Thyroid gland (tissue), 4 donors: Measurements from ENCODE around the gene SLC6A6. TPM values are rescaled to one million over a fixed set of nuclear protein-coding genes. Genes with fewer than 3 reads are reported as not detected.
A peak's percentile ranks its signal among the peaks of the same experiment; 100 is the strongest.

Experiments used
- DNase-seq, 2 donors: peaks; one replicate each; pipeline ENCODE4 v3.0.0-alpha.2; 2019
- H3K27ac ChIP-seq, 3 donors: fragments of 200-600 bp; sonication (generic); 1 replicate in 2 of 3; 2 replicates in 1 of 3; pipeline ENCODE4 v1.5.1; 2016 to 2019; ENCODE audit warnings: mild to moderate bottlenecking in 1 of 3, moderate library complexity in 1 of 3
- H3K27me3 ChIP-seq: fragments of 200-600 bp; sonication (generic); one replicate; pipeline ENCODE4 v1.5.1; 2019
- H3K36me3 ChIP-seq, 2 donors: fragments of 200-600 bp; sonication (generic); one replicate each; pipeline ENCODE4 v1.5.1; 2016 to 2019
- H3K4me1 ChIP-seq, 2 donors: fragments of 200-600 bp; sonication (generic); one replicate each; pipeline ENCODE4 v1.5.1; 2017 to 2019
- H3K4me3 ChIP-seq, 3 donors: fragments of 200-600 bp; sonication (generic); replicated peaks in 1 of 3; 1 replicate in 2 of 3; 2 replicates in 1 of 3; pipeline ENCODE4 v1.5.1; 2016; ENCODE audit warnings: mild to moderate bottlenecking in 1 of 3
- H3K9me3 ChIP-seq: fragments of 200-600 bp; sonication (generic); one replicate; pipeline ENCODE4 v1.5.1; 2017
- CTCF ChIP-seq, 6 experiments: fragments of 200-600 bp in 3 of 6; fragments of 450-650 bp in 3 of 6; sonication (generic) in 3 of 6; IDR thresholded peaks; one replicate each; pipeline ENCODE4 v1.5.1; 2016 to 2019; ENCODE audit warnings: antibody characterized with exemption in 6 of 6, mild to moderate bottlenecking in 2 of 6, inconsistent platforms in 1 of 6, moderate library complexity in 1 of 6
- POLR2A ChIP-seq, 2 donors: fragments of 450-650 bp; IDR thresholded peaks; one replicate each; pipeline ENCODE4 v1.6.1; 2017; ENCODE audit warnings: antibody characterized with exemption in 2 of 2, mild to moderate bottlenecking in 2 of 2, moderate library complexity in 1 of 2
- WGBS, 2 donors: methylation state at CpG; one replicate each; pipeline ENCODE4 v1.1.5; 2017; 5-methylcytosine and 5-hydroxymethylcytosine counted together
- intact Hi-C: fragments of 100-400 bp; cut with DNase I; formaldehyde crosslinking; loops from one replicate; pipeline ENCODE4 v1.15.1; 2023
- total RNA-seq, 4 donors: library from RNA; depleted of rRNA; stranded (reverse); fragments of >200 nt; gene quantifications; one replicate each; pipeline ENCODE4 v1.2.3, GENCODE V29; 2016

SLC6A6 gene
- total RNA-seq, 4 donors from 2014 or later, result 42.7 to 98.0 (median 72.5) TPM

GRCh38 chr3:14455571-14456317, 53.3 kb downstream of the SLC6A6 start:
- Histone ChIP-seq H3K4me1 (peaks cover 54 to 62% of the 10 kb centered on the region in 2 donors), H3K4me3 (no peak overlapping the region), H3K27ac (peak overlapping the region; percentile 4 to 46 (median 43)), H3K9me3 (no peaks in the 10 kb centered on the region), H3K36me3 (peaks cover 0 to 4% of the 10 kb centered on the region in 2 donors), H3K27me3 (no peaks in the 10 kb centered on the region)
- WGBS, 2 donors, result 54 to 56% methylated on average over 5 to 6 of the region's 6 CpGs
- peak; percentile 89 to 91 for DNase-seq
- TF ChIP-seq POLR2A (IDR thresholded peaks at IDR 0.05) (no peak), CTCF (IDR thresholded peaks at IDR 0.05) (no peak)
- intact Hi-C loops, result no loop called here

- intact Hi-C loops, result no loop called here
- peak; percentile 52 to 54 for DNase-seq
- Histone ChIP-seq H3K36me3 (peaks cover 0 to 4% of the 10 kb centered on the region in 2 donors), H3K9me3 (no peaks in the 10 kb centered on the region), H3K27ac (peak overlapping the region in 1 of 3 donors; percentile 43), H3K4me1 (peaks cover 60 to 68% of the 10 kb centered on the region in 2 donors), H3K4me3 (no peak overlapping the region), H3K27me3 (no peaks in the 10 kb centered on the region)
- TF ChIP-seq POLR2A (IDR thresholded peaks at IDR 0.05) (no peak), CTCF (IDR thresholded peaks at IDR 0.05) (no peak)
- WGBS, 2 donors, result 57 to 67% methylated on average over 5 to 8 of the region's 8 CpGs
Observed at GRCh38 chr3:14456794-14457193, 54.4 kb downstream of the SLC6A6 start.

- Histone ChIP-seq H3K27ac (no peak overlapping the region), H3K9me3 (no peaks in the 10 kb centered on the region), H3K36me3 (peaks cover 0 to 4% of the 10 kb centered on the region in 2 donors), H3K4me3 (no peak overlapping the region), H3K4me1 (peaks cover 53 to 66% of the 10 kb centered on the region in 2 donors), H3K27me3 (no peaks in the 10 kb centered on the region)
- no peak for DNase-seq
- no peak for TF ChIP-seq CTCF (IDR thresholded peaks at IDR 0.05)
- no peak for TF ChIP-seq POLR2A (IDR thresholded peaks at IDR 0.05)
- WGBS, 2 donors, result 95% methylated on average over 5 of the region's 5 CpGs
- intact Hi-C loops, result no loop called here
Observed at GRCh38 chr3:14457481-14457880, 55.1 kb downstream of the SLC6A6 start.

GRCh38 chr3:14457999-14458398, 55.6 kb downstream of the SLC6A6 start:
- Histone ChIP-seq H3K4me3 (no peak overlapping the region), H3K36me3 (peaks cover 0 to 4% of the 10 kb centered on the region in 2 donors), H3K27ac (no peak overlapping the region), H3K4me1 (peaks cover 51 to 64% of the 10 kb centered on the region in 2 donors), H3K9me3 (no peaks in the 10 kb centered on the region), H3K27me3 (no peaks in the 10 kb centered on the region)
- intact Hi-C loops, result no loop called here
- TF ChIP-seq POLR2A (IDR thresholded peaks at IDR 0.05) (no peak), CTCF (IDR thresholded peaks at IDR 0.05) (no peak)
- 78 to 82% methylated on average over 9 of the region's 9 CpGs for WGBS, 2 donors
- no peak for DNase-seq
